Tibial artery (tissue), 4 donors: ENCODE results near the gene MLLT1.
A peak's percentile ranks its signal among the peaks of the same experiment; 100 is the strongest.

Experiments used
- DNase-seq, 2 donors: peaks; one replicate each; pipeline ENCODE4 v3.0.0-alpha.2; 2019
- H3K27ac ChIP-seq, 2 donors: fragments of 200-600 bp; sonication (generic) in 1 of 2; 1 replicate in 1 of 2; 2 replicates in 1 of 2; pipeline ENCODE4 v1.5.1; 2018 to 2019; ENCODE audit warnings: mild to moderate bottlenecking in 1 of 2
- H3K27me3 ChIP-seq, 2 donors: fragments of 200-600 bp; sonication (generic) in 1 of 2; one replicate each; pipeline versions ENCODE4 v1.5.1 to v1.6.0; 2016 to 2019
- H3K36me3 ChIP-seq, 3 donors: fragments of 200-600 bp; sonication (generic) in 2 of 3; one replicate each; pipeline ENCODE4 v1.5.1; 2016 to 2019; ENCODE audit warnings: mild to moderate bottlenecking in 2 of 3
- H3K4me1 ChIP-seq, 4 donors: fragments of 200-600 bp; sonication (generic) in 2 of 4; 1 replicate in 3 of 4; 2 replicates in 1 of 4; pipeline ENCODE4 v1.5.1; 2016 to 2019
- H3K4me3 ChIP-seq, 2 donors: fragments of 200-600 bp; sonication (generic) in 1 of 2; 1 replicate in 1 of 2; 2 replicates in 1 of 2; pipeline ENCODE4 v1.5.1; 2018 to 2019; ENCODE audit warnings: mild to moderate bottlenecking in 2 of 2
- H3K9me3 ChIP-seq, 3 donors: fragments of 200-600 bp; sonication (generic) in 1 of 3; one replicate each; pipeline ENCODE4 v1.5.1; 2016 to 2019
- intact Hi-C: fragments of 100-400 bp; cut with DNase I; formaldehyde crosslinking; loops from one replicate; pipeline ENCODE4 v1.15.0; 2023; ENCODE audit warnings: low total_unique reads
- TF ChIP-seq, protein P1 (sequence below), 2 experiments: fragments of 200-600 bp in 1 of 2; fragments of 450-650 bp in 1 of 2; IDR thresholded peaks; one replicate each; pipeline ENCODE4 v1.5.1; 2017 to 2019; ENCODE audit warnings: antibody characterized with exemption in 2 of 2, mild to moderate bottlenecking in 1 of 2, moderate library complexity in 1 of 2

Gene MLLT1

DNA sequence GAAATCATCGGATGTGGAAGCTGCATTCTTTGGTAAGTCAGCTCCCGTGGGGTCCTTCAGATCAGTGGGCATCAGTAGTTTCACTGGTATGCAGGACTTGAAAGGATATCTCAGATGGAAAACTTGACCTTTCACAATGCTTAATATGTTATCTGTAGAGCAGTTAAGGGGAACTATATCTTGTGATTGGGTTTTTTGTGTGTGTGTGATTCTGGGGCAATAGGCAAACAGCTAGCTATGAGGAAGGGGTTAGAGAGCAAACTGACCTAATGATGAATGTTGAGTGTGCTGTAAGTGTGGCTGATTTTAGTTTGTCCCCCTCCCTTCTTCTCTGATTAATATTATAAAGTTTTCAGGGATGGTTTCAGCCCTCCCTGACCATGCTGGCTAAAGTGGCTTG is 91.0 kb downstream of the MLLT1 start:
- Histone ChIP-seq H3K4me1 (peaks cover 0 to 8% (median 2%) of the 10 kb centered on the region in 4 donors), H3K9me3 (no peaks in the 10 kb centered on the region), H3K36me3 (no peaks in the 10 kb centered on the region), H3K4me3 (no peak overlapping the region), H3K27me3 (no peaks in the 10 kb centered on the region), H3K27ac (no peak overlapping the region)
- intact Hi-C loops = no loop called here
- DNase-seq = no peak
- TF ChIP-seq, protein P1, sequence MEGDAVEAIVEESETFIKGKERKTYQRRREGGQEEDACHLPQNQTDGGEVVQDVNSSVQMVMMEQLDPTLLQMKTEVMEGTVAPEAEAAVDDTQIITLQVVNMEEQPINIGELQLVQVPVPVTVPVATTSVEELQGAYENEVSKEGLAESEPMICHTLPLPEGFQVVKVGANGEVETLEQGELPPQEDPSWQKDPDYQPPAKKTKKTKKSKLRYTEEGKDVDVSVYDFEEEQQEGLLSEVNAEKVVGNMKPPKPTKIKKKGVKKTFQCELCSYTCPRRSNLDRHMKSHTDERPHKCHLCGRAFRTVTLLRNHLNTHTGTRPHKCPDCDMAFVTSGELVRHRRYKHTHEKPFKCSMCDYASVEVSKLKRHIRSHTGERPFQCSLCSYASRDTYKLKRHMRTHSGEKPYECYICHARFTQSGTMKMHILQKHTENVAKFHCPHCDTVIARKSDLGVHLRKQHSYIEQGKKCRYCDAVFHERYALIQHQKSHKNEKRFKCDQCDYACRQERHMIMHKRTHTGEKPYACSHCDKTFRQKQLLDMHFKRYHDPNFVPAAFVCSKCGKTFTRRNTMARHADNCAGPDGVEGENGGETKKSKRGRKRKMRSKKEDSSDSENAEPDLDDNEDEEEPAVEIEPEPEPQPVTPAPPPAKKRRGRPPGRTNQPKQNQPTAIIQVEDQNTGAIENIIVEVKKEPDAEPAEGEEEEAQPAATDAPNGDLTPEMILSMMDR (IDR thresholded peaks at IDR 0.05) = no peak

DNA sequence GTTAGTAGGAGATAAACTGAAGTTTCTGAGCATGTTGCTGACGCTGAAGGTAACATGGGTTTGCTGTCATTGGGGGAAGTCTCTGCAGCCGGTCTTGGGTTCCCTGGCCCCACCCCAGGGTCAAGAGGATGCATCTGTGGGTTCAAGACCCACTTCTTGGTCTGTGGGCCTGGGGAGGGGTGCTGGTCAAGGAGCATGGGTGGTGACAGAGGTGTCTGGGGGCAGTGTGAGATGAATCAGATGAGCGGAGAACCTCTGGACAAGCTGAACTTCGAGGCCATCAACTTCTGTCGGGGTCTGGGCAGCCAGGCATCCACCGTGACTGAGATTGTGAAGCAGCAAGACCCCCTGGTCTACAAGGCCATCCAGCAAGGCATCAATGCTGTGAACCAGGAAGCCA is 92.4 kb downstream of the MLLT1 start:
- Histone ChIP-seq H3K4me3 (no peak overlapping the region), H3K36me3 (no peaks in the 10 kb centered on the region), H3K27ac (no peak overlapping the region), H3K9me3 (no peaks in the 10 kb centered on the region), H3K27me3 (peaks cover 0 to 8% of the 10 kb centered on the region in 2 donors), H3K4me1 (peaks cover 0 to 8% (median 2%) of the 10 kb centered on the region in 4 donors)
- intact Hi-C loops = no loop called here
- TF ChIP-seq, protein P1 (IDR thresholded peaks at IDR 0.05) = no peak
- DNase-seq = no peak

DNA sequence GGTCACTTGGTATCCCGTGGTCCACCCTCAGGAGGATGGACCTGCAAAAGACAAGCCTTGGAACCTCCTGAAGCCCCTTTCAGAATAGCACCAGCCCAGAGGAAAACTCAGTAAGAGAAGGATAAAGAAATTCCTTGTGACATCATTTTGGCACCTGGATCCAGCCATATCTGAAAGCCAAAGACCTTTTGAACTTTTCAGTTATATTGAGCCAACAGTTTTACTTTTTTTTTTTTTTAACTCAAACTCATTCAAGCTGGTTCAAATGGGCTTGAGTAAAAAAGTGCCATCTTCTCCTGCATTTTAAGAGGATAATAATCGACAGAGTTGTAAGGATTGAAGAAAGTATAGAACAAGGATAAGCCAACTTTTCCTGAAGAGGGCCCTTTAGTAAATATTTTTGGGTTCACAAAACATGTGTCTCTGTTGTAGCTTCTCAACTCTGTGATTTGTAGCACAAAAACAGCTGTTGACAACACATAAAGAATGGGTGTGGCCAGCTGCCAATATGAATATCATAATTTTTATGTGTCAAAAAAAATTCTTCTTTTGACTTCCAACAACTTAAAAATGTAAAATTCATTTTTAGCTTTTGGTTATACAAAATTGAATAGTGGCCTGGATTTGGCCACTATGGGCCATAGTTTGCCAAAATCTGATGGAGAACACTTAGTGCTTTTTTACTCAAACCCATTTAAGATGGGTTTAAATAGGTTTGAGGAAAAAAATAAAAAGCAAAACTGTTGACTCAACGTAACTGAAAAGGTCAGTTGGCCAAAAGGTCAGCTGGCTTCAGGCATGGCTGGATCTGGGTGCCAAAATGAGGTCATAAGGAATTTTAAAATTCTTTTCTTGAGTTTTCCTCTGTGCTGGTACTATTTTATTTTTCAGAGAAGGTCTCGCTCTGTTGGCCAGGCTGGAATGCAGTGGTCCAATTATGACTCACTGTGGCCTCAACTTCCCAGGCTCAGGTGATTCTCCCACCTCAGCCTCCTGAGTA is 93.6 kb downstream of the MLLT1 start:
- intact Hi-C loops = no loop called here
- no peaks in the 10 kb centered on the region for H3K36me3 ChIP-seq

DNA sequence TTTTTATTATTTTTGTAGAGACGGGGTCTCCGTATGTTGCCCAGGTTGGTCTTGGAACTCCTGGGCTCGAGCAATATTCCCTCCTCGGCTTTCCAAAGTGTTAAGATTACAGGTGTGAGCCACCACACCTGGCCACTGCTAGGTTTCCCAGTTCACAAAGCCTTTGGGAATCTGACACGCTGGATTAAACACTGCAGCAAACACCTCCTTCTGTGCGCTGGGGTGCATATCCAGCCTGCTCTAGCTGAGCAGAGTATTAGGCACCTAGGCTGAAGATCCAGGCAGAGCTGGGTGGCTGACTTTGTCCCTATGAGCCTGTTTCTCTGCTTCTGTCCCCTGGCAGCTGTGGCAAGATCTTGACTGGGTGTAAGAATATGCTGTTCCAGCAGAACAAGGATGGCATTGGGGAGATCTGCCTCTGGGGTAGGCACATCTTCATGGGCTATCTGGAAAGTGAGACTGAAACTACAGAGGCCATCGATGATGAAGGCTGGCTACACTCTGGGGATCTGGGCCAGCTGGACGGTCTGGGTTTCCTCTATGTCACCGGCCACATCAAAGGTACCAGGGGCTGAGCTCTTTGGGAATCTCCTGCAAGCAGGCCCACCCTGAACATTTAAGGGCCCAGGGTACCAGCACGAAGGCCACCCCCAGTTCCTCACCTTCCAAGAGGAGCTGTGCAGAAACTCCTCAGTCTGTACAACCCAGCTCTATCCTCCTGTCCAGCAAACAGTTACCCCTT is 94.5 kb downstream of the MLLT1 start:
- DNase-seq = no peak

More for the DNA sequence above, 93.6 kb downstream of the MLLT1 start:
- H3K4me1 ChIP-seq = peaks cover 0 to 8% (median 2%) of the 10 kb centered on the region in 4 donors
- H3K27ac ChIP-seq = no peak overlapping the region
- TF ChIP-seq, protein P1 (IDR thresholded peaks at IDR 0.05) = no peak
- H3K9me3 ChIP-seq = no peaks in the 10 kb centered on the region
- H3K27me3 ChIP-seq = peaks cover 0 to 8% of the 10 kb centered on the region in 2 donors
- DNase-seq = peak in 1 of 2 donors; percentile 34
- H3K4me3 ChIP-seq = no peak overlapping the region

DNA sequence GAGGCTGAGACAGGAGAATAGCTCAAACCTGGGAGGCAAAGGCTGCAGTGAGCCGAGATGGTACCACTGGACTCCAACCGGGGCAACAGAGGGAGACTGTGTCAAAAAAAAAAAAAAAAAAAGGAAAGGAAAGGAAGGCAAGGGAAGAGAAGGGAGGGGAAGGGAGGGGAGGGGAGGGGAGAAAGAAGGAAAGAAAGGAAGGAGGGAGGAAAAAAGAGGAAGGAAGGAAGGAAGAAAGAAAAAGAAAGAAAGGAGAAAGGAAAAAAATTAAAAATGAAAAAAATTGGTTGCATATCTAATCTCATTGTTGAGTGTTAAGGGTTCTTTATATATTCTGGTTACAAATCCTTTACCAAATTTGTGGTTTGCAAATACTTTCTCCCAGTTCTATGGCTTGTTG is 98.7 kb downstream of the MLLT1 start:
- Histone ChIP-seq H3K36me3 (no peaks in the 10 kb centered on the region), H3K4me3 (no peak overlapping the region), H3K27ac (no peak overlapping the region), H3K9me3 (no peaks in the 10 kb centered on the region), H3K4me1 (peaks cover 0 to 1% (median 0%) of the 10 kb centered on the region in 4 donors), H3K27me3 (peaks cover 0 to 14% of the 10 kb centered on the region in 2 donors)
- intact Hi-C loops = no loop called here
- TF ChIP-seq, protein P1 (IDR thresholded peaks at IDR 0.05) = no peak
- DNase-seq = no peak

More for the DNA sequence above, 94.5 kb downstream of the MLLT1 start:
- Histone ChIP-seq H3K27me3 (peaks cover 0 to 8% of the 10 kb centered on the region in 2 donors), H3K9me3 (no peaks in the 10 kb centered on the region), H3K4me1 (peaks cover 0 to 8% (median 2%) of the 10 kb centered on the region in 4 donors), H3K36me3 (no peaks in the 10 kb centered on the region), H3K27ac (no peak overlapping the region), H3K4me3 (no peak overlapping the region)
- intact Hi-C loops = no loop called here
- TF ChIP-seq, protein P1 (IDR thresholded peaks at IDR 0.05) = no peak
